Measurements from ENCODE around the gene SMPX. TPM values are rescaled to one million over a fixed set of nuclear protein-coding genes. Genes with fewer than 3 reads are reported as not detected.

Gene SMPX
- total and polyA plus RNA-seq, 2 experiments from 2014 or later, result not detected

- Histone ChIP-seq H3K4me3 (no peak overlapping the region), H3K9me2 (ENCODE audit: insufficient read depth) (no peaks in the 10 kb centered on the region), H2AFZ (peak overlapping the region; percentile 72; the same call in 1 of the 2 replicates), H3F3A (replicated peaks; ENCODE audit: low read depth) (no peaks in the 10 kb centered on the region), H3K4me2 (peak overlapping the region; percentile 72), H3K27me3 (ENCODE audit: insufficient read depth) (no peaks in the 10 kb centered on the region), H4K20me1 (replicated peaks; ENCODE audit: insufficient read depth) (no peaks in the 10 kb centered on the region), H3K36me3 (ENCODE audit: insufficient read depth) (no peaks in the 10 kb centered on the region), H3K79me2 (replicated peaks; ENCODE audit: insufficient read depth) (no peaks in the 10 kb centered on the region), H3K27ac (ENCODE audit: low read depth) (no peak overlapping the region), H3K4me1 (ENCODE audit: insufficient read depth) (no peaks in the 10 kb centered on the region)
- Mint-ChIP-seq H3K27me3 (ENCODE audit: insufficient read depth, low read depth, poor library complexity) (peaks cover 1% of the 10 kb centered on the region), H3K9me3 (no peaks in the 10 kb centered on the region), H3K36me3 (ENCODE audit: low read depth) (no peaks in the 10 kb centered on the region), H3K4me1 (peaks cover 20% of the 10 kb centered on the region), H3K27ac (no peak overlapping the region), H3K4me3 (peak overlapping the region; percentile 23; the same call in 1 of the 3 replicates)
- ATAC-seq (peak; percentile 45), DNase-seq (ENCODE audit: low spot score) (no peak)
- no peak for TF ChIP-seq NANOG (IDR thresholded peaks at IDR 0.05; ENCODE audit: borderline replicate concordance)
- no peak for TF ChIP-seq ZNF114 (CRISPR knock-in tag; IDR thresholded peaks at IDR 0.05)
- no peak for TF ChIP-seq ETS1 (IDR thresholded peaks at IDR 0.05)
- no peak for TF ChIP-seq CREB1 (CRISPR knock-in tag; IDR thresholded peaks at IDR 0.05; ENCODE audit: low read depth)
- no peak for TF ChIP-seq ZNF462 (CRISPR knock-in tag; IDR thresholded peaks at IDR 0.05)
- no peak for TF ChIP-seq JUNB (IDR thresholded peaks at IDR 0.05; ENCODE audit: unreplicated experiment)
- TF ChIP-seq EZH2phosphoT487 (IDR thresholded peaks at IDR 0.05; ENCODE audit: unreplicated experiment), result no peak
- no peak for TF ChIP-seq REST (IDR thresholded peaks at IDR 0.05; ENCODE audit: unreplicated experiment)
- TF ChIP-seq ZNF331 (CRISPR knock-in tag; IDR thresholded peaks at IDR 0.05; ENCODE audit: low read depth), result no peak
- no peak for TF ChIP-seq CTCF (conservative IDR thresholded peaks at IDR 0.05; ENCODE audit: low read depth in 2 of 2)
- TF ChIP-seq STAT1 (IDR thresholded peaks at IDR 0.05; ENCODE audit: unreplicated experiment), result no peak
- TF ChIP-seq POLR2AphosphoS5 (IDR thresholded peaks at IDR 0.05; ENCODE audit: low read depth), result no peak
- no peak for TF ChIP-seq EZH2 (IDR thresholded peaks at IDR 0.05; ENCODE audit: low read depth, unreplicated experiment)
Measured at GRCh38 chrX:21738950-21739287, 19.0 kb downstream of the SMPX start.
